GM12878 (cell line): ENCODE data around the gene PPP6C.

Source experiments
- CTCF ChIP-seq, 3 experiments: IDR thresholded peaks in 2 of 3; conservative IDR thresholded peaks in 1 of 3; 2 replicates each; pipeline ENCODE4 v1.5.1; 2011; ENCODE audit warnings: low read depth in 3 of 3, low read length in 3 of 3, mild to moderate bottlenecking in 3 of 3, control low read depth in 2 of 3, moderate library complexity in 2 of 3, inconsistent platforms in 1 of 3, mixed read lengths in 1 of 3; ENCODE audit not compliant: control insufficient read depth in 2 of 3, insufficient read depth in 1 of 3; ENCODE audit errors: extremely low read depth in 1 of 3
- MAX ChIP-seq: IDR thresholded peaks from 2 replicates; pipeline ENCODE4 v1.6.1; 2012; ENCODE audit warnings: low read depth, low read length, improper control_type of control experiment
- TAF1 ChIP-seq: IDR thresholded peaks from 2 replicates; pipeline ENCODE4 v1.6.1; 2011; ENCODE audit warnings: mild to moderate bottlenecking, low read depth, low read length, borderline replicate concordance

- TF ChIP-seq CTCF (IDR thresholded peaks at IDR 0.05 in 2 of 3, conservative IDR thresholded peaks at IDR 0.05 in 1 of 3; ENCODE audit: control insufficient read depth in 2 of 3, extremely low read depth in 1 of 3, insufficient read depth in 1 of 3, low read depth in 3 of 3, low read length in 3 of 3) (no peak), TAF1 (no peak), MAX (no peak)
Observed at GRCh38 chr9:125142560-125143376, 46.8 kb downstream of the PPP6C start.
